IMR-90 (cell line): Measurements from ENCODE around the gene DPAGT1. TPM values are rescaled to one million over a fixed set of nuclear protein-coding genes. Genes with fewer than 3 reads are reported as not detected.

Experiments used
- ATAC-seq: fragments of 200-7000 bp; cut with Tn5 transposase; 2 replicates; pipeline ENCODE4 v1.9.1; 2020; ENCODE audit warnings: low read depth, mild to moderate bottlenecking, moderate library complexity
- BruUV-seq: library from RNA; stranded (reverse); fragments of 400-500 nt; replicated peaks from 2 replicates; lab custom pipeline; 2021; lab: Mats Ljungman, UMichigan
- CTCF ChIA-PET: fragments of 300-600 bp; formaldehyde crosslinking; extraction: SDS; loops from one replicate; lab custom pipeline; 2021; ENCODE audit warnings: antibody characterized with exemption; lab: Yijun Ruan, JAX
- POLR2A ChIA-PET: fragments of 300-600 bp; sonication (Branson Sonifier 250); formaldehyde crosslinking; loops from one replicate; lab custom pipeline; 2022; ENCODE audit warnings: antibody characterized with exemption; ENCODE audit not compliant: unreplicated experiment; lab: Charles Lee
- DNase-seq: peaks from one replicate; pipeline ENCODE4 v3.0.0; 2013
- H2AFZ ChIP-seq: replicated peaks from 2 replicates; pipeline ENCODE3; 2013; ENCODE audit warnings: low read length, mild to moderate bottlenecking; ENCODE audit not compliant: poor library complexity
- H2AK5ac ChIP-seq: 2 replicates; pipeline ENCODE4 v1.6.1; 2013; ENCODE audit warnings: low read depth, low read length, inconsistent platforms
- H2AK9ac ChIP-seq: replicated peaks from 2 replicates; pipeline ENCODE3; 2013; ENCODE audit warnings: mild to moderate bottlenecking, low read depth, low read length, moderate library complexity; ENCODE audit not compliant: poor library complexity
- H2BK120ac ChIP-seq: 2 replicates; pipeline ENCODE4 v1.6.1; 2013; ENCODE audit warnings: low read depth, low read length, inconsistent platforms
- H2BK15ac ChIP-seq: 3 replicates; pipeline ENCODE4 v1.6.1; 2013; ENCODE audit warnings: low read depth, low read length, inconsistent platforms
- H2BK20ac ChIP-seq: 2 replicates; pipeline ENCODE4 v1.6.1; 2013; ENCODE audit warnings: low read depth, mild to moderate bottlenecking, inconsistent platforms, low read length, moderate library complexity
- H2BK5ac ChIP-seq: 2 replicates; pipeline ENCODE4 v1.6.1; 2013; ENCODE audit warnings: mild to moderate bottlenecking, low read depth, low read length, inconsistent platforms; ENCODE audit not compliant: poor library complexity, severe bottlenecking
- H3K14ac ChIP-seq: replicated peaks from 2 replicates; pipeline ENCODE4 v1.6.1; 2013; ENCODE audit warnings: low read depth, low read length, inconsistent platforms
- H3K18ac ChIP-seq: 2 replicates; pipeline ENCODE4 v1.6.1; 2013; ENCODE audit warnings: low read depth, low read length, control low read depth
- H3K23ac ChIP-seq: 2 replicates; pipeline ENCODE4 v1.6.1; 2013; ENCODE audit warnings: low read depth, low read length, inconsistent platforms
- H3K27ac ChIP-seq: 2 replicates; pipeline ENCODE4 v1.5.1; 2013; ENCODE audit warnings: mild to moderate bottlenecking, control low read depth, low read length; ENCODE audit not compliant: insufficient read depth
- H3K27me3 ChIP-seq: 2 replicates; pipeline ENCODE4 v1.6.1; 2013; ENCODE audit warnings: low read length; ENCODE audit not compliant: control insufficient read depth, insufficient read depth
- H3K36me3 ChIP-seq: 2 replicates; pipeline ENCODE4 v1.6.1; 2013; ENCODE audit warnings: low read length, mixed read lengths; ENCODE audit not compliant: control insufficient read depth, insufficient read depth
- H3K4ac ChIP-seq: 2 replicates; pipeline ENCODE4 v1.6.1; 2013; ENCODE audit warnings: low read depth, low read length, inconsistent platforms
- H3K4me1 ChIP-seq: 2 replicates; pipeline ENCODE4 v1.6.1; 2013; ENCODE audit warnings: low read length, mixed read lengths; ENCODE audit not compliant: control insufficient read depth, insufficient read depth
- H3K4me2 ChIP-seq: 2 replicates; pipeline ENCODE4 v1.6.1; 2013; ENCODE audit warnings: low read depth, mild to moderate bottlenecking, control low read depth, low read length, moderate library complexity
- H3K4me3 ChIP-seq: 2 replicates; pipeline ENCODE4 v1.5.1; 2013; ENCODE audit warnings: low read depth, mild to moderate bottlenecking, control low read depth, low read length, moderate library complexity; ENCODE audit not compliant: insufficient read depth
- H3K56ac ChIP-seq: 2 replicates; pipeline ENCODE4 v1.6.1; 2013; ENCODE audit warnings: low read length, inconsistent platforms; ENCODE audit not compliant: insufficient read depth; ENCODE audit errors: extremely low read depth
- H3K79me1 ChIP-seq, 2 experiments: 2 replicates each; pipeline ENCODE4 v1.6.1; 2013; ENCODE audit warnings: low read length in 2 of 2, inconsistent platforms in 1 of 2, low read depth in 1 of 2
- H3K9ac ChIP-seq: 2 replicates; pipeline ENCODE4 v1.6.1; 2013; ENCODE audit warnings: low read depth, low read length, control low read depth
- H3K9me1 ChIP-seq: 2 replicates; pipeline ENCODE4 v1.6.1; 2013; ENCODE audit warnings: low read length, inconsistent platforms; ENCODE audit not compliant: insufficient read depth
- H3K9me3 ChIP-seq: 2 replicates; pipeline ENCODE4 v1.6.1; 2013; ENCODE audit warnings: low read length; ENCODE audit not compliant: control insufficient read depth, insufficient read depth
- H4K20me1 ChIP-seq: 2 replicates; pipeline ENCODE4 v1.6.1; 2013; ENCODE audit warnings: low read length, inconsistent platforms; ENCODE audit not compliant: insufficient read depth
- H4K5ac ChIP-seq: 2 replicates; pipeline ENCODE4 v1.6.1; 2013; ENCODE audit warnings: mild to moderate bottlenecking, low read depth, low read length, control low read depth
- H4K8ac ChIP-seq, 2 experiments: 2 replicates each; pipeline ENCODE4 v1.6.1; 2013; ENCODE audit warnings: low read depth in 2 of 2, low read length in 2 of 2, control low read depth in 1 of 2, inconsistent platforms in 1 of 2
- H4K91ac ChIP-seq: 2 replicates; pipeline ENCODE4 v1.6.1; 2013; ENCODE audit warnings: low read depth, low read length, inconsistent platforms; ENCODE audit not compliant: insufficient read depth
- ELK1 ChIP-seq: fragments of 150-350 bp; IDR thresholded peaks from 2 replicates; pipeline ENCODE4 v1.6.1; 2016; ENCODE audit warnings: low read depth, mild to moderate bottlenecking, low read length, moderate library complexity, borderline replicate concordance
- MAFK ChIP-seq: IDR thresholded peaks from 2 replicates; pipeline ENCODE4 v1.6.1; 2012; ENCODE audit warnings: low read depth, low read length, improper control_type of control experiment
- RFX5 ChIP-seq: IDR thresholded peaks from 2 replicates; pipeline ENCODE4 v1.8.0; 2012; ENCODE audit warnings: low read depth, mild to moderate bottlenecking, low read length, moderate library complexity
- SMC3 ChIP-seq: fragments of 150-350 bp; IDR thresholded peaks from 2 replicates; pipeline ENCODE4 v1.6.1; 2016; ENCODE audit warnings: low read depth, mild to moderate bottlenecking, antibody characterized with exemption, low read length, moderate library complexity
- WGBS, 2 experiments: methylation state at CpG; one replicate each; pipeline versions ENCODE4 v1.1.5 to v1.1.7; 2013; ENCODE audit warnings: missing lambda C conversion rate in 2 of 2; ENCODE audit not compliant: insufficient read length in 1 of 2; ENCODE audit errors: extremely low coverage in 2 of 2; 5-methylcytosine and 5-hydroxymethylcytosine counted together
- dilution Hi-C: fragments of 300-500 bp; cut with HindIII; formaldehyde crosslinking; loops from one replicate; pipeline ENCODE4 v1.14.3; 2018; ENCODE audit warnings: low sequenced_read_pairs; ENCODE audit not compliant: unreplicated experiment
- in situ Hi-C: fragments of 300-500 bp; cut with MboI; formaldehyde crosslinking; loops from 3 replicates; pipeline ENCODE4 v1.14.3; 2019; ENCODE audit warnings: low sequenced_read_pairs, inconsistent platforms, mixed read lengths
- intact Hi-C: fragments of 100-400 bp; cut with micrococcal nuclease; formaldehyde crosslinking; loops from 2 replicates; pipeline ENCODE4 v1.10.0; 2022
- polyA plus RNA-seq, 3 experiments: library from polyadenylated mRNA; depleted of rRNA; stranded (reverse); fragments of >200 nt; gene quantifications; 2 replicates each; pipeline ENCODE4 v1.2.3, GENCODE V29; 2012; ENCODE audit warnings: low replicate concordance in 1 of 3
- total RNA-seq: library from RNA; depleted of rRNA; stranded (reverse); fragments of >200 nt; gene quantifications from 2 replicates; pipeline ENCODE4 v1.2.3, GENCODE V29; 2012

DPAGT1 gene
- total and polyA plus RNA-seq, 2 of the 4 experiments (the other 2 are of a cell fraction) = 15.2 to 53.4 TPM

GRCh38 chr11:119077839-119078238 lies 23.8 kb downstream of the DPAGT1 start:
- H3K9me1 ChIP-seq = no peaks in the 10 kb centered on the region
- no peak overlapping the region for H2AK5ac ChIP-seq
- no peak overlapping the region for H3K4me3 ChIP-seq
- no peaks in the 10 kb centered on the region for H3K27me3 ChIP-seq
- H3K23ac ChIP-seq = no peak overlapping the region
- 100% methylated on average over 7 of the region's 11 CpGs; no CpG with 5 or more reads in 1 of the 2 experiments for WGBS, 2 experiments
- H3K18ac ChIP-seq = no peak overlapping the region
- H3K14ac ChIP-seq = no peak overlapping the region
- dilution Hi-C loops = no loop called here
- no peak overlapping the region for H3K9ac ChIP-seq
- no peak overlapping the region for H2AFZ ChIP-seq
- H3K36me3 ChIP-seq = peaks cover 66% of the 10 kb centered on the region
- ChIA-PET CTCF (no interaction called here), POLR2A (no interaction called here)
- ATAC-seq (no peak), DNase-seq (no peak)
- no peak overlapping the region for H3K27ac ChIP-seq
- H3K4ac ChIP-seq = no peak overlapping the region
- H3K4me2 ChIP-seq = no peak overlapping the region
- BruUV-seq = no TSS peak
- H3K4me1 ChIP-seq = no peaks in the 10 kb centered on the region
- 0 out of 4 replicates have a peak, but pooled peaks cover 0 to 3% of the 10 kb centered on the region in 2 experiments for H3K79me1 ChIP-seq
- H4K8ac ChIP-seq = no peak overlapping the region
- TF ChIP-seq MAFK = no peak
- TF ChIP-seq RFX5 = no peak
- no peak for TF ChIP-seq ELK1
- TF ChIP-seq SMC3 = no peak
- no peaks in the 10 kb centered on the region for H3K9me3 ChIP-seq
- intact Hi-C loops = no loop called here
- H4K91ac ChIP-seq = no peak overlapping the region
- in situ Hi-C loops = no loop called here
- H2AK9ac ChIP-seq = no peak overlapping the region
- no peak overlapping the region for H2BK120ac ChIP-seq
- no peak overlapping the region for H2BK5ac ChIP-seq
- no peak overlapping the region for H3K56ac ChIP-seq
- no peaks in the 10 kb centered on the region for H4K20me1 ChIP-seq
- no peak overlapping the region for H2BK15ac ChIP-seq
- H2BK20ac ChIP-seq = no peak overlapping the region
- no peak overlapping the region for H4K5ac ChIP-seq
